ENCODE measurements around the gene CERS6.

CERS6 gene

GRCh38 chr2:168596881-168597655 lies 141.0 kb downstream of the CERS6 start:
- DNase-seq (ENCODE audit: low read depth in 1 of 2, low spot score in 1 of 2) = no peak

- no peak for DNase-seq (ENCODE audit: low read depth in 1 of 2, low spot score in 1 of 2)
Measured at GRCh38 chr2:168599738-168600137, 143.7 kb downstream of the CERS6 start.

- no peak for DNase-seq (ENCODE audit: low read depth in 1 of 2, low spot score in 1 of 2)
Measured at GRCh38 chr2:168600949-168601348, 144.9 kb downstream of the CERS6 start.

- no peak for DNase-seq (ENCODE audit: low read depth in 1 of 2, low spot score in 1 of 2)
Measured at GRCh38 chr2:168601741-168602140, 145.7 kb downstream of the CERS6 start.

GRCh38 chr2:168602379-168602778 lies 146.3 kb downstream of the CERS6 start:
- no peak for DNase-seq (ENCODE audit: low read depth in 1 of 2, low spot score in 1 of 2)

GRCh38 chr2:168602846-168603401 lies 146.9 kb downstream of the CERS6 start:
- DNase-seq (ENCODE audit: low read depth in 1 of 2, low spot score in 1 of 2) = no peak

GRCh38 chr2:168603439-168603961 lies 147.4 kb downstream of the CERS6 start:
- DNase-seq (ENCODE audit: low read depth in 1 of 2, low spot score in 1 of 2) = no peak

- no peak for DNase-seq (ENCODE audit: low read depth in 1 of 2, low spot score in 1 of 2)
Measured at GRCh38 chr2:168604252-168604651, 148.2 kb downstream of the CERS6 start.

- DNase-seq (ENCODE audit: low read depth in 1 of 2, low spot score in 1 of 2) = no peak
Measured at GRCh38 chr2:168607992-168608391, 151.9 kb downstream of the CERS6 start.

GRCh38 chr2:168608796-168609195 lies 152.7 kb downstream of the CERS6 start:
- no peak for DNase-seq (ENCODE audit: low read depth in 1 of 2, low spot score in 1 of 2)

- DNase-seq (ENCODE audit: low read depth in 1 of 2, low spot score in 1 of 2) = no peak
Measured at GRCh38 chr2:168611091-168611490, 155.0 kb downstream of the CERS6 start.

- DNase-seq (ENCODE audit: low read depth in 1 of 2, low spot score in 1 of 2) = no peak
Measured at GRCh38 chr2:168611896-168612650, 156.0 kb downstream of the CERS6 start.

GRCh38 chr2:168612719-168613118 lies 156.6 kb downstream of the CERS6 start:
- no peak for DNase-seq (ENCODE audit: low read depth in 1 of 2, low spot score in 1 of 2)

- DNase-seq (ENCODE audit: low read depth in 1 of 2, low spot score in 1 of 2) = no peak
Measured at GRCh38 chr2:168613551-168613950, 157.5 kb downstream of the CERS6 start.

GRCh38 chr2:168614172-168615018 lies 158.3 kb downstream of the CERS6 start:
- no peak for DNase-seq (ENCODE audit: low read depth in 1 of 2, low spot score in 1 of 2)

GRCh38 chr2:168620554-168620953 lies 164.5 kb downstream of the CERS6 start:
- DNase-seq (ENCODE audit: low read depth in 1 of 2, low spot score in 1 of 2) = no peak

GRCh38 chr2:168622559-168622958 lies 166.5 kb downstream of the CERS6 start:
- no peak for DNase-seq (ENCODE audit: low read depth in 1 of 2, low spot score in 1 of 2)

- no peak for DNase-seq (ENCODE audit: low read depth in 1 of 2, low spot score in 1 of 2)
Measured at GRCh38 chr2:168624028-168624427, 168.0 kb downstream of the CERS6 start.

GRCh38 chr2:168626096-168626495 lies 170.0 kb downstream of the CERS6 start:
- DNase-seq (ENCODE audit: low read depth in 1 of 2, low spot score in 1 of 2) = no peak

- DNase-seq (ENCODE audit: low read depth in 1 of 2, low spot score in 1 of 2) = no peak
Measured at GRCh38 chr2:168626647-168627046, 170.6 kb downstream of the CERS6 start.

GRCh38 chr2:168632709-168633121 lies 176.6 kb downstream of the CERS6 start:
- no peak for DNase-seq (ENCODE audit: low read depth in 1 of 2, low spot score in 1 of 2)
